ENCODE data around the gene TAF10. TPM values are rescaled to one million over a fixed set of nuclear protein-coding genes. Genes with fewer than 3 reads are reported as not detected.

The TAF10 gene
- total RNA-seq, 2 experiments from 2014 or later = 154 to 164 TPM

GRCh38 chr11:6609502-6610015, 2.5 kb downstream of the TAF10 start:
- H3K36me3 ChIP-seq (ENCODE audit: insufficient read depth, low read length) = peaks cover 44% of the 10 kb centered on the region
- peak overlapping the region; percentile 92 for H3K4me3 Mint-ChIP-seq
- POLR2A ChIA-PET = interaction anchor here (2.0 kb wide), 1 partner anchor 9 kb away, joined by 6 read pairs; the partner anchor contains the start of gene TPP1
- no peaks in the 10 kb centered on the region for H3K9me3 Mint-ChIP-seq
- no peaks in the 10 kb centered on the region for H3K27me3 Mint-ChIP-seq
- H3K36me3 Mint-ChIP-seq (ENCODE audit: low read depth) = peaks cover 48% of the 10 kb centered on the region
- no peaks in the 10 kb centered on the region for H3K9me3 ChIP-seq (ENCODE audit: control insufficient read depth in 1 of 2, insufficient read depth in 1 of 2, low read length in 2 of 2)
- intact Hi-C loops (cut with DNase I, micrococcal nuclease) = loop anchor here in 1 of 2 experiments (10.0 kb wide), 2 partner anchors 195 to 375 kb away; partner anchors contain the start of genes APBB1, CNGA4 and FHIP1B
- CTCF ChIA-PET = interaction anchor here (1.6 kb wide), 1 partner anchor 74 kb away, joined by 5 read pairs; the partner anchor contains the start of gene MRPL17
- no peak for TF ChIP-seq CTCF (IDR thresholded peaks at IDR 0.05)
- H3K27ac Mint-ChIP-seq = no peak overlapping the region
- no peak for DNase-seq
- no peak overlapping the region for H3K27ac ChIP-seq (ENCODE audit: low read depth in 1 of 2, low read length in 2 of 2)
- peaks cover 30% of the 10 kb centered on the region for H3K4me1 Mint-ChIP-seq (ENCODE audit: low read depth)
- peaks cover 75% of the 10 kb centered on the region for H3K4me1 ChIP-seq (ENCODE audit: insufficient read depth, low read length)
- no peak for ATAC-seq (ENCODE audit: poor library complexity)
- no peaks in the 10 kb centered on the region for H3K27me3 ChIP-seq (ENCODE audit: control insufficient read depth in 1 of 2, insufficient read depth in 2 of 2, low read length in 2 of 2)
- no peak overlapping the region for H3K4me3 ChIP-seq (ENCODE audit: low read length)

- H3K27ac Mint-ChIP-seq = peak overlapping the region; percentile 58
- H3K4me1 Mint-ChIP-seq (ENCODE audit: low read depth) = peaks cover 30% of the 10 kb centered on the region
Observed at GRCh38 chr11:6608726-6609501, 3.1 kb downstream of the TAF10 start.

More at GRCh38 chr11:6608726-6609501, 3.1 kb downstream of the TAF10 start:
- H3K27me3 ChIP-seq (ENCODE audit: control insufficient read depth in 1 of 2, insufficient read depth in 2 of 2, low read length in 2 of 2) = no peaks in the 10 kb centered on the region
- H3K27ac ChIP-seq (ENCODE audit: low read depth in 1 of 2, low read length in 2 of 2) = peak overlapping the region in 1 of 2 donors; percentile 16
- H3K4me1 ChIP-seq (ENCODE audit: insufficient read depth, low read length) = peaks cover 78% of the 10 kb centered on the region
- ATAC-seq (ENCODE audit: poor library complexity) (no peak), DNase-seq (no peak)
- H3K36me3 Mint-ChIP-seq (ENCODE audit: low read depth) = peaks cover 48% of the 10 kb centered on the region
- POLR2A ChIA-PET = interaction anchor here (1.1 to 2.0 kb wide), 2 partner anchors 10 to 75 kb away, joined by 5 to 6 read pairs; partner anchors contain the start of genes MRPL17 and TPP1
- peaks cover 39% of the 10 kb centered on the region for H3K36me3 ChIP-seq (ENCODE audit: insufficient read depth, low read length)
- H3K4me3 Mint-ChIP-seq = no peak overlapping the region
- no peaks in the 10 kb centered on the region for H3K9me3 ChIP-seq (ENCODE audit: control insufficient read depth in 1 of 2, insufficient read depth in 1 of 2, low read length in 2 of 2)
- no peaks in the 10 kb centered on the region for H3K9me3 Mint-ChIP-seq
- H3K27me3 Mint-ChIP-seq = no peaks in the 10 kb centered on the region
- CTCF ChIA-PET = interaction anchor here (1.6 kb wide), 1 partner anchor 74 kb away, joined by 5 read pairs; the partner anchor contains the start of gene MRPL17
- no peak for TF ChIP-seq CTCF (IDR thresholded peaks at IDR 0.05)
- intact Hi-C loops (cut with DNase I, micrococcal nuclease) = no loop called here
- H3K4me3 ChIP-seq (ENCODE audit: low read length) = no peak overlapping the region

Measured in CD4-positive, alpha-beta T cell (primary cell).